Measurements from ENCODE around the gene MAGI2. TPM values are rescaled to one million over a fixed set of nuclear protein-coding genes. Genes with fewer than 3 reads are reported as not detected.

MAGI2 gene
- total RNA-seq, 1 donor from 2014 or later = 6.3 TPM

DNA sequence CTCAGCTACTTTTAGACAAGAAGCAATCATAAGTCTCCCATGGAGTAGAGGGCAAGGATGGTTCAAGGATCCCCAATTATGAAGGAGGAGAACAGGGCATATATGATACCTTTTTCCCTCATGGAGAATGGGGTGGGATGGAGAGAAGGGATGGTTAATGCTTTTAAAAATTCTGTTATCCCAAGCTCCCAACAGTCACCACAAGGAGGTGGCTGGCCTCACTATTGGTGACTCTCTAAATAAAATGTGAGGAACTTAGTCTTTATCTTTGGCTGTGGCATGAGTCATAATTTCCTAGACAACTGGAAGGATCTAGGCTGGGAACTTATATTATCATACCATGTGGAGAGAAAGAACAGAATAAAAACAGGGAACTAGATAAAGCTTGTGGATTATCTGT, 1357.9 kb downstream of the MAGI2 start:
- intact Hi-C loops (cut with DNase I) = no loop called here
- DNase-seq (ENCODE audit: low spot score) = no peak

- intact Hi-C loops (cut with DNase I) = no loop called here
- no peak for DNase-seq (ENCODE audit: low spot score)
Observed at GRCh38 chr7:78092331-78092730, 1361.1 kb downstream of the MAGI2 start.

DNA sequence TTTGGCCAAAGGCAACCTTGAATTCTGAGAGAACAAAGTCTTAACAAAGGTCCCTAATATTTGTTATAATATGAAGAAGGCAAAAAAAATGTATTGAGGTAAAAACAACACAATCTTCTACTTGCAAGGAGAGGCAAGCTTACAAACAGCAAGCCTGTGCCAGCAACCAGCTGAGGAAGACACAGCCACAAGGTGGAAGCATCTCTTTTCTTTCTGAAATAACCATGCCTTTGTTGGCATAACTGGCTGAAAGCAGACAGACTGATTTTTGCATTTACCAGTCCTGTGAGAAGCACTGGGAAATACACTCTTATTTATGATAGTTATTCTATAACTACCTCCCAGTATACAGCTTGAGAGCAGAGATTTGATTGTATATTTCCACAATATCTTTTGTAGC, 1362.9 kb downstream of the MAGI2 start:
- DNase-seq (ENCODE audit: low spot score) = no peak
- intact Hi-C loops (cut with DNase I) = no loop called here

GRCh38 chr7:78083476-78084120, 1369.9 kb downstream of the MAGI2 start:
- no peak for DNase-seq (ENCODE audit: low spot score)
- intact Hi-C loops (cut with DNase I) = no loop called here

GRCh38 chr7:78082556-78082955, 1370.9 kb downstream of the MAGI2 start:
- intact Hi-C loops (cut with DNase I) = no loop called here
- no peak for DNase-seq (ENCODE audit: low spot score)

DNA sequence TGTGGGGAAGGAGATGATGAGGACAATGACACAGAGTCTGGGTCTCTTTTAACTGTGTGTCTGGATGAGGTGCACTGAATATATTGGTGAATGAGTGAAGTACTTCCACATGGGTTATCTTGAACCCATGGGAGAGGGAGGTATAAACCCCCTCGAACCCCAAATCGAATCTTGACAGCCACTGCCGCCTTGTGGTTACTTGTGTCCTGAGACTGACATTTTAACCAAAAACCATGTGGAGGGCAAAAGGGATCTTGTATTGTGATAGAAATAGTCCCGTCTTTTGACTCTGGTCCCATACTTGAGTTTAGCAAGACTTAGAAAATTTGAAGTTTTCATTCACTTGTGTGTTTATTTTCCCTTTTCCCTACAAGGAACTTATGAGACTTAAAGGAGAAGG, 1371.6 kb downstream of the MAGI2 start:
- no peak for DNase-seq (ENCODE audit: low spot score)
- intact Hi-C loops (cut with DNase I) = no loop called here

DNA sequence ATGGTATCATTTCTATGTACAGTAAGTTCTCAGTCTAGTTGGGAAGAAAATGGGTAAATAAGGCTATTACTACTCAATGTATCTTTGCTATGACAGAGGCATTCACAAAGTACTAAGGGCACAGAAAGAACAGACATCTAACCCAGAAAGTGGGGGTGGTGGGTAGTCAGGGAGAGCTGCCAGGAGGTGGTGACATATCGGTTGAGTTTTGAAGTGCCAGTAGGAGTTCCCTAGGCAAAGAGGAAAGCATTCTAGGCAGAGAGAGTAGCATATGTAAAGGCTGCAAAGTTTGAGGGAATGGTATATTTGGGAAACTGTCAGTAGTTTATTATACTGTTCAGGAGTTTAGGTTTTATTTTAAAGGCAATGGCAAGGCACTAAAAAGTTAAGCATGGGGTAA, 1372.1 kb downstream of the MAGI2 start:
- DNase-seq (ENCODE audit: low spot score) = no peak
- intact Hi-C loops (cut with DNase I) = no loop called here

- intact Hi-C loops (cut with DNase I) = no loop called here
- no peak for DNase-seq (ENCODE audit: low spot score)
Observed at GRCh38 chr7:78080811-78081210, 1372.7 kb downstream of the MAGI2 start.

GRCh38 chr7:78080241-78080640, 1373.2 kb downstream of the MAGI2 start:
- DNase-seq (ENCODE audit: low spot score) = no peak
- intact Hi-C loops (cut with DNase I) = no loop called here

DNA sequence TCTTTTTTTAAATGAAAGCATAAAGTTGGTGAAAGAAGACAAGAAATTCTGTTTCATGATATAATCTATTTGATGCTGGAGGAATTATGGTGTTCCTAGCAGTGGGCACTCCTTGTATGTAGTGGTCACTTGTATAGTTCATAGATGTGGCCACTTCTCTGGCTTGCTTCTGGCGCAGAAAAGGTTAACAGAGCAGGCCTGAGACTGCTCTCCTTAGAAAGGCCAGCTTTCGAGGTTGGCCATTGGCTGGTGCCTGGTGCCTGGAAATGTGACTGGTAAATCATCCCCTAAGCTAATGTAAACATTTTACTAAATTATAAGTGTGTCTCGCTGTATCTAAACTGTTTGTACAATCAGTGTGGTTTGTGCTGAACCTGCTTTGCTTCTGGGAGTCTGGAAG, 1378.8 kb downstream of the MAGI2 start:
- DNase-seq (ENCODE audit: low spot score) = no peak

GRCh38 chr7:78073609-78074382, 1379.7 kb downstream of the MAGI2 start:
- intact Hi-C loops (cut with DNase I) = no loop called here
- no peak for DNase-seq (ENCODE audit: low spot score)

More for the DNA sequence above, 1378.8 kb downstream of the MAGI2 start:
- intact Hi-C loops (cut with DNase I) = no loop called here

- no peak for DNase-seq (ENCODE audit: low spot score)
- intact Hi-C loops (cut with DNase I) = no loop called here
Observed at GRCh38 chr7:78072201-78072590, 1381.3 kb downstream of the MAGI2 start.

- DNase-seq (ENCODE audit: low spot score) = no peak
- intact Hi-C loops (cut with DNase I) = no loop called here
Observed at GRCh38 chr7:78071491-78072200, 1381.8 kb downstream of the MAGI2 start.

- intact Hi-C loops (cut with DNase I) = no loop called here
- DNase-seq (ENCODE audit: low spot score) = no peak
Observed at GRCh38 chr7:78066599-78066998, 1386.9 kb downstream of the MAGI2 start.

DNA sequence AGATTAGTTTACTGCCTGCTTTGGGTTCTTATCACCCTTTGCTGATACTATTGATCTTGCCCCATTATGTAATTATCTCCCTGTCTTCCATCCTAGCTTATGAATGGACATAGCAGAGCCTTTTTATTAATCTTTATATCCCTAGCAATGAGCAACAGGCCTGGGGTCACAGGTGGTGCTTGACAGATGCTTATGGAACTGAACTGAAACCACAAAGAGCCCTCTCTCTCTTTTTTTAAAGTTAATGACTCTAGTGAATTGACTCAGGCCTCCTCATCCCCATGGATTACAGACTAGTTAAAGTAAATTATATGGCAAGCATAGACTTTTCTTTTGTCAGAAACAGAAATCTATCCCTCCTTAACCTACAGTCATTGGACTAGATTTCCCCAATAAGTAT, 1389.7 kb downstream of the MAGI2 start:
- intact Hi-C loops (cut with DNase I) = no loop called here

DNA sequence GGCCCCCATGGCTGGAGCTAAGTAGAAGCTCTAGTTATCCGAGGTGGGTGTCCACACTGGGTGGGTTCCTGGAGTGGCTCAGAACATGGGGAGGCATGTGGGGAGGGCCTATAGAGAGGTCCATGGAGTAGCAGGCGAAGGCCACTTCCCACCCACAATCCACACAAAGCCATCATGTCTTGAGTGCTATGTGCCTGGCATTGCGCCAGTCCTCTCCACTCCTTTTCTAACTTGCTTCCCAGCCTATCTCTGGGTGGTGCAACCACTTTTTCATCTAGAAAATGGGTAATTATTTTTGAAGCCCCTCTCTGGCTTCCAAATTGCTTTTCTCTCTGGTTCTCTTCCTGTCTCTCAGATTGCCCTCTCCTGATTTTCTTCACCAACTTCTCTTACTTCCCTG, 1391.3 kb downstream of the MAGI2 start:
- DNase-seq (ENCODE audit: low spot score) = no peak
- intact Hi-C loops (cut with DNase I) = no loop called here

More for the DNA sequence above, 1389.7 kb downstream of the MAGI2 start:
- no peak for DNase-seq (ENCODE audit: low spot score)

- intact Hi-C loops (cut with DNase I) = no loop called here
- DNase-seq (ENCODE audit: low spot score) = no peak
Observed at GRCh38 chr7:78057571-78057970, 1395.9 kb downstream of the MAGI2 start.

DNA sequence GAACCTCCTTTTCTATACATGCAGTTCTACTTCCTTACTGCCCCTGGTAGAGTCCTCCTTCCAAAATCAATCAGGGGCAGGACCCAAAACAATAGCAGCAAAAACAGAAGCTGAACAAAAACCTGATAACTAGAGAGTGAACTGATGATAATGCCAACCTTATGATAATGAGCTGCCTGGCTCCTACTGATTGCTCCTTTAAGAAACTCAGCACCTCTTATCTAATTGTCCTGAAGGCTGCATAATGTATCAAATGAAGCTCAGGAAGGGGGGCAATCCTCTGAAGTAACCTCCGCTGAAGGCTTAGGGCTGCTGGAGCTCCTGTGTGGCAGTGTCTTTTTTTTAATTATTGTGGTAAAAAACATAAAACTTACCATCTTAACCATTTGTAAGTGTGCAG, 1397.9 kb downstream of the MAGI2 start:
- DNase-seq (ENCODE audit: low spot score) = no peak
- intact Hi-C loops (cut with DNase I) = no loop called here

- DNase-seq (ENCODE audit: low spot score) = no peak
- intact Hi-C loops (cut with DNase I) = no loop called here
Observed at GRCh38 chr7:78055001-78055573, 1398.4 kb downstream of the MAGI2 start.

DNA sequence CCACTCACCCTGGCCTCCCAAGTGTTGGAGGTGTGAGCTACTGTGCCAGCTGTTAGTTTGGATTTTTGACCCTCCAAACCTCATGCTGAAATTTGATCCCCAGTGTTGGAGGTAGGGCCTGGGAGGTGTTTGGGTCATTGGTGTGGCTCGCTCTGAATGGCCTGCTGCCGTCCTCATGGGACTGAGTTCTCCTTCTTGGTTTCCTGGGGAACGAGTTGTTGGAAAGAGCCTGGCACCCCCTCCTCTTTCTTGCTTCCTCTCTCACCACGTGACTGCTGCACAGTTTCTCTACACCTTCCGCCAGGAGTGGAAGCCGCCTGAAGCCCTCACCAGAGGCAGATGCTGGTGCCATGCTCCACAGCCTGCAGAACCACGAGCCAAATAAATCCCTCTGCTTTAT, 1401.4 kb downstream of the MAGI2 start:
- intact Hi-C loops (cut with DNase I) = no loop called here
- DNase-seq (ENCODE audit: low spot score) = no peak
